ENCODE data around the gene TNFRSF4. TPM values are rescaled to one million over a fixed set of nuclear protein-coding genes. Genes with fewer than 3 reads are reported as not detected.

TNFRSF4 gene
- total RNA-seq, 1 experiment from 2014 or later: not detected

- Histone ChIP-seq H3K9me3 (replicated peaks) (peaks cover 5% of the 10 kb centered on the region; the same call in 1 of the 2 replicates), H3K4me3 (peak overlapping the region; percentile 97), H3K4me1 (replicated peaks) (peaks cover 24% of the 10 kb centered on the region), H3K27ac (no peak overlapping the region), H3K36me3 (peaks cover 46% of the 10 kb centered on the region), H3K27me3 (replicated peaks) (no peaks in the 10 kb centered on the region)
- DNase-seq (ENCODE audit: low read depth in 1 of 2, low spot score in 2 of 2): no peak
Measured at GRCh38 chr1:1232796-1233566, 19.0 kb upstream of the TNFRSF4 start.

GRCh38 chr1:1232208-1232795 is 18.3 kb upstream of the TNFRSF4 start, which contains the start of gene B3GALT6:
TSS of gene B3GALT6 (plus strand) at chr1:1232237. CDS start at chr1:1232279, 42 bp downstream.
- DNase-seq (ENCODE audit: low read depth in 1 of 2, low spot score in 2 of 2): no peak
- Histone ChIP-seq H3K27me3 (replicated peaks) (no peaks in the 10 kb centered on the region), H3K9me3 (replicated peaks) (peaks cover 5% of the 10 kb centered on the region; the same call in 1 of the 2 replicates), H3K4me3 (peak within 1 kb of the TSS; percentile 97), H3K4me1 (replicated peaks) (peaks cover 24% of the 10 kb centered on the region), H3K36me3 (peaks cover 53% of the 10 kb centered on the region), H3K27ac (peak within 1 kb of the TSS; percentile 84)

GRCh38 chr1:1231400-1232207 is 17.7 kb upstream of the TNFRSF4 start, which contains the start of gene SDF4:
TSS of gene SDF4 (minus strand) at chr1:1232001. CDS start at chr1:1228772, 3,229 bp downstream.
- peak; percentile 96 to 97 for DNase-seq (ENCODE audit: low read depth in 1 of 2, low spot score in 2 of 2)
- Histone ChIP-seq H3K4me3 (peak within 1 kb of the TSS; percentile 97), H3K4me1 (replicated peaks) (peaks cover 24% of the 10 kb centered on the region), H3K27ac (peak within 1 kb of the TSS; percentile 84), H3K36me3 (peaks cover 57% of the 10 kb centered on the region), H3K9me3 (replicated peaks) (peaks cover 5% of the 10 kb centered on the region; the same call in 1 of the 2 replicates), H3K27me3 (replicated peaks) (no peaks in the 10 kb centered on the region)

GRCh38 chr1:1230656-1231399 is 16.9 kb upstream of the TNFRSF4 start:
- peaks cover 24% of the 10 kb centered on the region for H3K4me1 ChIP-seq (replicated peaks)
- peaks cover 65% of the 10 kb centered on the region for H3K36me3 ChIP-seq
- peak in 1 of 2 experiments; percentile 48 for DNase-seq (ENCODE audit: low read depth in 1 of 2, low spot score in 2 of 2)
- peaks cover 5% of the 10 kb centered on the region; the same call in 1 of the 2 replicates for H3K9me3 ChIP-seq (replicated peaks)
- no peaks in the 10 kb centered on the region for H3K27me3 ChIP-seq (replicated peaks)
- H3K4me3 ChIP-seq: peak overlapping the region; percentile 97
- peak overlapping the region; percentile 84 for H3K27ac ChIP-seq

GRCh38 chr1:1229770-1230169 is 15.8 kb upstream of the TNFRSF4 start:
- no peak overlapping the region for H3K4me3 ChIP-seq
- H3K36me3 ChIP-seq: peaks cover 76% of the 10 kb centered on the region
- no peaks in the 10 kb centered on the region for H3K27me3 ChIP-seq (replicated peaks)
- peaks cover 24% of the 10 kb centered on the region for H3K4me1 ChIP-seq (replicated peaks)
- no peak for DNase-seq (ENCODE audit: low read depth in 1 of 2, low spot score in 2 of 2)
- H3K27ac ChIP-seq: no peak overlapping the region
- peaks cover 5% of the 10 kb centered on the region; the same call in 1 of the 2 replicates for H3K9me3 ChIP-seq (replicated peaks)

- Histone ChIP-seq H3K4me3 (no peak overlapping the region), H3K4me1 (replicated peaks) (peaks cover 24% of the 10 kb centered on the region), H3K27ac (no peak overlapping the region), H3K9me3 (replicated peaks) (peaks cover 5% of the 10 kb centered on the region; the same call in 1 of the 2 replicates), H3K36me3 (peaks cover 77% of the 10 kb centered on the region), H3K27me3 (replicated peaks) (no peaks in the 10 kb centered on the region)
- no peak for DNase-seq (ENCODE audit: low read depth in 1 of 2, low spot score in 2 of 2)
Measured at GRCh38 chr1:1228596-1229321, 14.8 kb upstream of the TNFRSF4 start.

GRCh38 chr1:1228187-1228586 is 14.2 kb upstream of the TNFRSF4 start:
- DNase-seq (ENCODE audit: low read depth in 1 of 2, low spot score in 2 of 2): no peak
- Histone ChIP-seq H3K4me3 (no peak overlapping the region), H3K9me3 (replicated peaks) (peaks cover 5% of the 10 kb centered on the region; the same call in 1 of the 2 replicates), H3K4me1 (replicated peaks) (peaks cover 23% of the 10 kb centered on the region), H3K36me3 (peaks cover 76% of the 10 kb centered on the region), H3K27me3 (replicated peaks) (no peaks in the 10 kb centered on the region), H3K27ac (no peak overlapping the region)

GRCh38 chr1:1227386-1227785 is 13.4 kb upstream of the TNFRSF4 start:
- DNase-seq (ENCODE audit: low read depth in 1 of 2, low spot score in 2 of 2): no peak
- Histone ChIP-seq H3K4me3 (no peak overlapping the region), H3K9me3 (replicated peaks) (no peaks in the 10 kb centered on the region), H3K27ac (no peak overlapping the region), H3K27me3 (replicated peaks) (no peaks in the 10 kb centered on the region), H3K36me3 (peaks cover 78% of the 10 kb centered on the region), H3K4me1 (replicated peaks) (peaks cover 15% of the 10 kb centered on the region)

- H3K4me3 ChIP-seq: no peak overlapping the region
- H3K27me3 ChIP-seq (replicated peaks): no peaks in the 10 kb centered on the region
- peaks cover 83% of the 10 kb centered on the region for H3K36me3 ChIP-seq
- H3K4me1 ChIP-seq (replicated peaks): peaks cover 13% of the 10 kb centered on the region
- H3K27ac ChIP-seq: no peak overlapping the region
- H3K9me3 ChIP-seq (replicated peaks): no peaks in the 10 kb centered on the region
- DNase-seq (ENCODE audit: low read depth in 1 of 2, low spot score in 2 of 2): no peak
Measured at GRCh38 chr1:1226566-1227362, 12.8 kb upstream of the TNFRSF4 start.

- Histone ChIP-seq H3K9me3 (replicated peaks) (no peaks in the 10 kb centered on the region), H3K4me1 (replicated peaks) (peaks cover 12% of the 10 kb centered on the region), H3K36me3 (peaks cover 86% of the 10 kb centered on the region), H3K27ac (no peak overlapping the region), H3K27me3 (replicated peaks) (no peaks in the 10 kb centered on the region), H3K4me3 (no peak overlapping the region)
- no peak for DNase-seq (ENCODE audit: low read depth in 1 of 2, low spot score in 2 of 2)
Measured at GRCh38 chr1:1225913-1226312, 12.0 kb upstream of the TNFRSF4 start.

GRCh38 chr1:1225238-1225845 is 11.4 kb upstream of the TNFRSF4 start:
- no peak for DNase-seq (ENCODE audit: low read depth in 1 of 2, low spot score in 2 of 2)
- Histone ChIP-seq H3K9me3 (replicated peaks) (no peaks in the 10 kb centered on the region), H3K36me3 (peaks cover 92% of the 10 kb centered on the region), H3K27me3 (replicated peaks) (no peaks in the 10 kb centered on the region), H3K4me1 (replicated peaks) (peaks cover 6% of the 10 kb centered on the region), H3K27ac (no peak overlapping the region), H3K4me3 (no peak overlapping the region)
